ENCODE measurements around the gene PARP12.

The PARP12 gene

GRCh38 chr7:140061607-140061930, 1.2 kb downstream of the PARP12 start:
- Histone ChIP-seq H3K4me1 (peaks cover 14% of the 10 kb centered on the region), H3K27me3 (no peaks in the 10 kb centered on the region), H3K36me3 (no peaks in the 10 kb centered on the region), H3K9me3 (no peaks in the 10 kb centered on the region), H3K4me3 (ENCODE audit: low read depth, low read length) (no peak overlapping the region)
- no peak for TF ChIP-seq CTCF (IDR thresholded peaks at IDR 0.05; ENCODE audit: low read depth, low read length)
- no peak for DNase-seq

- no peak for TF ChIP-seq CTCF (IDR thresholded peaks at IDR 0.05; ENCODE audit: low read depth, low read length)
- Histone ChIP-seq H3K9me3 (no peaks in the 10 kb centered on the region), H3K4me1 (peaks cover 14% of the 10 kb centered on the region), H3K4me3 (ENCODE audit: low read depth, low read length) (no peak overlapping the region), H3K36me3 (no peaks in the 10 kb centered on the region), H3K27me3 (no peaks in the 10 kb centered on the region)
- DNase-seq = peak; percentile 64
Measured at GRCh38 chr7:140060788-140061606, 1.8 kb downstream of the PARP12 start.

- no peak for DNase-seq
- no peak for TF ChIP-seq CTCF (IDR thresholded peaks at IDR 0.05; ENCODE audit: low read depth, low read length)
Measured at GRCh38 chr7:140060243-140060630, 2.5 kb downstream of the PARP12 start.

GRCh38 chr7:140059273-140060242, 3.2 kb downstream of the PARP12 start:
- no peaks in the 10 kb centered on the region for H3K36me3 ChIP-seq
- no peak overlapping the region for H3K4me3 ChIP-seq (ENCODE audit: low read depth, low read length)
- TF ChIP-seq CTCF (IDR thresholded peaks at IDR 0.05; ENCODE audit: low read depth, low read length) = no peak
- peak; percentile 82 for DNase-seq
- H3K27me3 ChIP-seq = no peaks in the 10 kb centered on the region
- no peaks in the 10 kb centered on the region for H3K9me3 ChIP-seq
- H3K4me1 ChIP-seq = peaks cover 14% of the 10 kb centered on the region

More at GRCh38 chr7:140060243-140060630, 2.5 kb downstream of the PARP12 start:
- H3K4me1 ChIP-seq = peaks cover 14% of the 10 kb centered on the region
- no peaks in the 10 kb centered on the region for H3K27me3 ChIP-seq
- H3K9me3 ChIP-seq = no peaks in the 10 kb centered on the region
- H3K36me3 ChIP-seq = no peaks in the 10 kb centered on the region
- no peak overlapping the region for H3K4me3 ChIP-seq (ENCODE audit: low read depth, low read length)

GRCh38 chr7:140058517-140058916, 4.2 kb downstream of the PARP12 start:
- H3K36me3 ChIP-seq = no peaks in the 10 kb centered on the region
- no peak overlapping the region for H3K4me3 ChIP-seq (ENCODE audit: low read depth, low read length)
- peaks cover 14% of the 10 kb centered on the region for H3K4me1 ChIP-seq
- TF ChIP-seq CTCF (IDR thresholded peaks at IDR 0.05; ENCODE audit: low read depth, low read length) = no peak
- no peaks in the 10 kb centered on the region for H3K27me3 ChIP-seq
- DNase-seq = no peak
- no peaks in the 10 kb centered on the region for H3K9me3 ChIP-seq

Measured in BE2C (cell line).